Epithelial cell of umbilical artery (primary cell): ENCODE data around the gene POMP. TPM values are rescaled to one million over a fixed set of nuclear protein-coding genes. Genes with fewer than 3 reads are reported as not detected.

ENCODE experiments used
- total RNA-seq: library from RNA; depleted of rRNA; stranded (reverse); fragments of >200 nt; gene quantifications from 2 replicates; pipeline ENCODE4 v1.2.3, GENCODE V29; 2014

The POMP gene
- 147 and 350 TPM in 2 replicates for total RNA-seq

GRCh38 chr13:28658796-28659620 lies at the start of gene POMP:
POMP (plus strand) TSS chr13:28659130; CDS start chr13:28659185, 55 bp downstream.

GRCh38 chr13:28718543-28719226 lies 59.8 kb downstream of the POMP start, which contains the start of gene SLC46A3:
SLC46A3 (minus strand) TSS chr13:28718970; CDS start chr13:28717998, 972 bp downstream.

Other genes with a start within 250 kb of the POMP start
- 143 and 328 TPM in 2 replicates for gene FLT1, start 164.0 kb upstream of the POMP start, total RNA-seq
- 38.8 and 48.7 TPM in 2 replicates for gene SLC46A3, start 59.8 kb downstream of the POMP start, total RNA-seq
- gene MTUS2, start 161.2 kb downstream of the POMP start, total RNA-seq: under 0.01 TPM in 1 of 2 replicates, not detected in the other